Stimulated activated CD8-positive, alpha-beta memory T cell treated with anti-CD3 and anti-CD28 coated beads, Interleukin-4, amount 100 ng/mL, for 48 hours (primary cell): ENCODE results near the gene SCAANT1.

Experiments used
- DNase-seq: peaks from one replicate; pipeline ENCODE4 v3.0.0-alpha.2; 2020

The SCAANT1 gene

DNA sequence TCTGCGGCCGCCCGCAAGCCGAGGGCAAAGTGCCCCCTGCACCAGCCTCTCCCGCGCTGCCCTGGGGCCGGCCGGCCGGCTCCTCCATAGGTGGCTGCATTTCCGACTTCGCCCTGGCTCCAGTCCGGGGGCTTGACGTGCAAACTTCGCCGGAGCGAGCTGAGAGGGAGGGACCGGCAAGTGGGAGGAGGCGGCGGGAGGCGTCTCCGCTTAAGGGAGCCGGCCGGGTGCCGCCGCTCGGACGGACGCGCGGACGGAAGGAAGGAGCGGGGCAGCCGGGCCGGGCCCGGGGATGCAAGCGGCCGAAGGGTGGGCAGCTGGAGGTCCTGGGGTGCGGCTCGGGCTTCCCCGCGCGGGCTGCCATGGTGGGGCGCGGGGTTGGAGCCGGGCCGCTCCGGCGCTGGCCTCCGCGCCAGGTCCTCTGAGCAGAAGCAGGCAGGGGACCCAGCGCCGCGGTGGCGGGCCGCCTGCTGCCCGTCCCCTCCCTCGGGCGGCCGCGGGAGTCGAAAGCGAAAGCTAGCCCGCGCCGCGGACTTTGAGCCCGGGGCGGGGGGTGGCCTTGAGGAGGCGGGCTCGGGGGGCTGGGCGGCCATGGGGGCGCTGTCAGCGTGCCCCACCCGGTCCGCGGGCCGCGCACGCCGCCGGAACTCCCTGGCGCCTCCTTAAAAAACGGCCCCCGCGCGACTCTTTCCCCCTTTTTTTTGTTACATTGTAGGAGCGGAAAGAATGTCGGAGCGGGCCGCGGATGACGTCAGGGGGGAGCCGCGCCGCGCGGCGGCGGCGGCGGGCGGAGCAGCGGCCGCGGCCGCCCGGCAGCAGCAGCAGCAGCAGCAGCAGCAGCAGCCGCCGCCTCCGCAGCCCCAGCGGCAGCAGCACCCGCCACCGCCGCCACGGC is at the start of gene SCAANT1:
Gene SCAANT1, minus strand, starts transcription at position 511 of the 895 bp plus-strand sequence.
- DNase-seq = peak; percentile 82

DNA sequence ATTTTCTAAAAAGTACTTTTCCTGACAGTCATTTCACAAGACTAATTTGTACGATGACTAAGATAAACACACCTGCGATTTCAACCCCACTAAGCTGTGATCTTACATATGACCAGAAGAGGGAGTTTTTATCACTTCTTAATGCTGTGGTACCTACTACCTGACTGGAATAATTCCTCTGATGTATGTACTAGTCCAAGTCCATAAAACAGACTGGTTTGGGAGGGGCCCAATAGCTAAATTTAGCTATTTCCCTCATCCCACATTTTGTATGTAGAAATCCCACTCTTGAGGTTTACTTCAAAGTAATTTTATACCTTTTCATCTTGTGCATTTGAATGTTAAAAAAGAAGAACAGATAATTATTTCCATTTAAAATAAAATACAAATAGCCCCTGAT is 49.7 kb upstream of the SCAANT1 start:
- no peak for DNase-seq

DNA sequence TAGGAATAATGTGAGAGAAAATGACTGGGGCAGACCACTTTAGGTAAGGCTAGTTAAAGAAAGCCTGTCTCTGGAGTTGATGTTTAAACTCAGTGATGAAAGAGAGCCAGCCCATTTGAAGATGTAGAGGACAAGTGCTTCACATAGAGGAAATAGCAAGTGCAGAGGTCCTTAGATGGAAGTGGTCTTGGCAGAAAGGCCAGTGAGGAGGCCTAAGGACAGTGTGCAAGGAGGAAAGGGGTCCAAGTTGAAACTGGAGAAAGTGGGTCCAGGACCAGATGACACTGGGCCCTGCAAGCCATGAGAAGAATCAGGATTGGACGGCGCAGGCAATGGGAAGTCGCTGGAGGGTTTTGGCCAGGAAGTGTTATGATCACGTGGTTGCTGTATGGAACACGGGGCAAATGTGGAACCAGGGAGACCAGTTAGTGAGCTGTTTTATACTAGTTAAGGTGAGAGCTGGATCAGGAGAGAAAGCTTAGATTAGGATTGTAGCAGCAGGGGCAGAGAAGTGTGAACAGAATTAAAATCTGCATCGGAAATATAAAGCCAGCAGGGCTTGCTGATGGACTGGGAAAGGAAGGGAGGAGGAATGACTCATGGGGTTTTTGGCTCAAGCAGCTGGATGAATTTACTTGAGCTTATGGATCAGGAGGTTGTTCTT is 48.0 kb upstream of the SCAANT1 start:
- DNase-seq = no peak

DNA sequence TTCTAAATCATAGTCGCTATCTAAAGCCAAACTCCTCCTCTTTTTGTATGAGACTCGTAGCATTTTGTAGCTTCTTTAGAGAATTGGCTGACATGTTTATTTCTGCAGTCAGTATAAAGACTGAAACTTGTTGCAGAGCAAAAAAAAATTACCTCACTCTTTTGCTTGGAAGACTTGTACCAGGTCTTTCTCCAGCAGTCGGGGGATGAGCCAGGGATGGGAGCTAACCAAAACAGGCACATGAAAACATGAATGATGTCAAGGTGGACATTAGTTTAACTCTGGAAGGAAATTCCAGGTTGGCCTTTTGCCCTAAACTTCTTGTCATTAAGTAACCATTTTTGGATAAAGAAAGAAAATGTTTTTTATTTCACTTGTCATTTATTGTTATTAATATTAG is 47.0 kb upstream of the SCAANT1 start:
- DNase-seq = no peak

GRCh38 chr3:63955830-63956545 is 43.8 kb upstream of the SCAANT1 start:
- DNase-seq = no peak

DNA sequence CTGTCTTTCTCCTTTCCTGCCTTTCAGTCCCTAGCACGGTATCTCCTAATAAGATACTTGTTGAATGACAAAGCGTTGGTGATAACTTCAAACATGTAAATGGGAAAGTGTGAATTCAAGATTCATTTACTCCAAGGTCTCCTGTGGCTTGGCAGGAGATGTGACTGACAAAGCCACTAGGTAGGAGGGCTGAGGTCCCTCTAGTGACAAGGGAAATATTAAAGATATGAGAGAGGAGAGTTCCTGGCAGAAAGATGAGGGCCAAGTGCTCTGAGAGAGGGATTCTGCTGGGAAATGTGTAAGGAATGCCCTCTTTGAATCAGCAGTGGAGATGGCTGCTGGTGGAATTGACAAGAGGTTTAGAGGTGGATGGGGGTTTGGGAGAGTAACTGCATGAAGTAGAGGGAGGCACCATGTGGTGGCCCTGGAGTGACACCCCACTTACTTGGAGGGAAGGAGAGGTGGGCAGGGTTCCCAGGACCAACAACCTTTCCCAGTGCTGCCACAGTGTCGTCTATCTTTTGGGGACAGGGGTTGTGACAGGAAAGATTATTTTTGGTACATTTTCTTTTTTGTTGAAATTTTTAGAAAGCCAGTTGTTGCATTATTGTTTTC is 43.0 kb upstream of the SCAANT1 start:
- no peak for DNase-seq

GRCh38 chr3:63954182-63954581 is 42.0 kb upstream of the SCAANT1 start:
- no peak for DNase-seq

DNA sequence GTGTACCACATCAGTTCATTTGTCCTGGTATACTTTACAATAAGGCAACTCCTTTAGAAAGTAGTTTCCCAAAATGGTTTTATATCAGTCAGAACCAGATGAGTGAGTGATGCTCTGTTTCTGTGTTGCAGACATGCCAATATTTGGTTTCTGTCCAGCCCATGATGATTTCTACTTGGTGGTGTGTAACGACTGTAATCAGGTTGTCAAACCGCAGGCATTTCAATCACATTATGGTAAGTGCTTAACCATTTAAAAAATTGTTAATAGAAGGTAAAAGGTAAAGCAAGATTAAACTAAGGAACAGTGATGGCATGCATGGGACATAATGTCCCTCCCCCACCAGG is 40.0 kb upstream of the SCAANT1 start:
- DNase-seq = no peak

- no peak for DNase-seq
Observed at GRCh38 chr3:63951492-63952247, 39.5 kb upstream of the SCAANT1 start.

- no peak for DNase-seq
Observed at GRCh38 chr3:63950698-63951097, 38.5 kb upstream of the SCAANT1 start.

DNA sequence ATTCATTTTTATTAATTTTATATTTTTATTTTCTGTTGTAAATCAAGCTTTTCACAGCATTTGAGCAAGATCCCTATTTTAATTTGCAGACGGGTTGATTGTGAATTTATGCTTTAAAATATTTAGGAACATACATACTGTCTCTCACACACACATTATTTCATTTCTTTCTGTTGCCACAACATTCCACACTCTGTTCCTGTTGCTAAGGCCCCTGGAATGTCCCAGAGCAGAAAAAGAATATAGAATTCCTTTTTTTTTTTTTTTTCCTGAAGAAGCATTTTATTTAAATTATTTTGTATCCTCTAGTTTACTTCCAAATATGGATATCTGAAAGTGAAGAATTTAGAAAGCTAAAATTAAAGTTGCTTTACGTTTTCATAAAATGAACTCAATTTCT is 36.8 kb upstream of the SCAANT1 start:
- no peak for DNase-seq

- DNase-seq = no peak
Observed at GRCh38 chr3:63947594-63947993, 35.4 kb upstream of the SCAANT1 start.

- DNase-seq = no peak
Observed at GRCh38 chr3:63946753-63947152, 34.6 kb upstream of the SCAANT1 start.

GRCh38 chr3:63945558-63946096 is 33.4 kb upstream of the SCAANT1 start:
- no peak for DNase-seq

GRCh38 chr3:63943678-63944077 is 31.5 kb upstream of the SCAANT1 start:
- no peak for DNase-seq

- DNase-seq = no peak
Observed at GRCh38 chr3:63942528-63942927, 30.3 kb upstream of the SCAANT1 start.

DNA sequence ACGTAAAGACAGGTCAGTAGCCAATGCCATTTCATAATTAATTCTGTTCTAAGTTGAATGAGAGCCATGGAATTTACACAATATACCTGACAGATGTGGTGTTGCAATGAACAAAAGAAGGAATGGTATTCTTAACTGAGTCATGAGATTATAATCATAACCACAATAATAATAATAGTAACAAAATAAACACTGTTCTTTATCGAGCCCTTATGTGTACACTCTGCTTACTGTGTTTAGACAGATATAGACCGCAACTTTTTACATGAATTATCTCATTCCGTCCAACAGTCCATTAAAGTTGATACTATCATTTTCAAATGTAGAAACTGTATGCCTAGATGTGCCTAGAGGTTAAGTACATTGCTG is 28.2 kb upstream of the SCAANT1 start:
- no peak for DNase-seq

- DNase-seq = no peak
Observed at GRCh38 chr3:63937661-63938651, 25.8 kb upstream of the SCAANT1 start.

DNA sequence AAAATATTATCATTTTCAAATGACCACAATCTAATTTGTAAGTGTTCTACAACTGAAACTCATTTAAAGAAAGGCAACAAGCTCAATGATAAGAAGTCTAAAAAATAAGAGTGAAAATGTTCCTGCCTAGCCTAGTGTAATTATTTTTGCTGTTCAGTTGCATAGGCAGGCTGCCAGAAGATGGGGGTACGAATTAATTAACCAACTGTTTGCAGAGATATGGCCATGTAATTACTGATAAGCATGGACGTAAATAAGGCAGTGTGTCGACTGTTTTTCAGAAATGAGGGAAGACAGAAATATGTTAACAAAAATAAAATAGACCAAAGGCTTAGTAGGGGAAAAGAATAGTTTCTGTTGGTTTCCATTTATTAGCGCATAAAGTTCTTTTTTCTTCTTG is 24.7 kb upstream of the SCAANT1 start:
- no peak for DNase-seq

DNA sequence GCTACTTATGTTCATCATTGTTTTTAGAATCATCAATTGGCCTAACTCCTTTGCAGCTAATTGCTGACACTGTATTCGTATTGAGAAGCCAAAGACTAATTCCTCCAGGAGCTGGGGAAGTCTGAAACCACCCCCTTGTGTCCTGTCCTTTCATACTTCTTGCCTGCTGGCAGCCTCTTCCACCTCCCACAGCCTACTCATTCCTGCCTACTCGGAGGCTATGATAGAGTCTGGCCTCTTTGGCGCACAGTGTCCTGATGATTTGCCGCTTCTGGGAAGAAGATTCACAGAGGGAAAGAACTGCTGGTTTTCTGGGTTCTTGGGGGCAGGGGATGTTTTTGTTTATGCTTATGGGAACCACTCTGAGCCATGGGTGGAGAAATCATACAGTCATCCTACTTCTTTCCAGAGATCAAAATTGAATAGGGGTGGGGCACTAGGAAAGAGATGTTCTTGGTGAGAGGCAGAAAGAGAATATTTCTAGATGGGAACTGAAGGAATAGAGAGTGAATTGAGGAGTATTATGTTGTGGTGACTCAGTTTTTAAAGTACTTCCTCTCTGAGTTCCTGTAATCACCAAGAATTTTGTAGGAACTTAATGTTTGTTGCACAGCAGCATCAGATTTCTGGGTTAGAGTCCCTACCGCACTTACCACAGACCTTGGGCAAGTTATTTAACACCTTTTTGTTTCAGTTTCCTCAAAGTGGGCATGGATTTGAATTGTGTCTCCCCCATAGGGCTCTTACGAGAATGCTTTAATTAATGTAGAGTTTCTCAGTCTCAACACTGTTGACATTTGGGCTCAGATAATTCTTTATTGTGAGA is 22.1 kb upstream of the SCAANT1 start:
- DNase-seq = no peak
